HEK293 (cell line): ENCODE measurements around the gene PLEKHG1.

Experiments used
- CTCF ChIA-PET: fragments of 350-600 bp; formaldehyde crosslinking; extraction: SDS; loops from one replicate; lab custom pipeline; 2021; ENCODE audit warnings: antibody characterized with exemption; lab: Yijun Ruan, JAX
- POLR2A ChIA-PET: fragments of 300-600 bp; formaldehyde crosslinking; extraction: SDS; loops from one replicate; lab custom pipeline; 2020; ENCODE audit warnings: antibody characterized with exemption, inconsistent platforms; lab: Yijun Ruan, JAX
- H3K27ac ChIP-seq: fragments of 200-500 bp; sonication (Bioruptor generic); 2 replicates; pipeline ENCODE4 v1.5.1; 2014; ENCODE audit warnings: low read depth, low read length, control low read depth, inconsistent platforms; ENCODE audit errors: extremely low read depth
- H3K36me3 ChIP-seq, 2 experiments: fragments of 200-500 bp in 1 of 2; sonication (Bioruptor generic) in 1 of 2; 1 replicate in 1 of 2; 2 replicates in 1 of 2; pipeline ENCODE4 v1.5.1; 2014 to 2017; ENCODE audit warnings: inconsistent platforms in 2 of 2, low read length in 2 of 2; ENCODE audit not compliant: control insufficient read depth in 2 of 2, insufficient read depth in 1 of 2
- H3K4me1 ChIP-seq: fragments of 200-500 bp; sonication (Bioruptor generic); 2 replicates; pipeline ENCODE4 v1.5.1; 2014; ENCODE audit warnings: mild to moderate bottlenecking, low read length, inconsistent platforms; ENCODE audit not compliant: control insufficient read depth, insufficient read depth
- H3K4me3 ChIP-seq: 2 replicates; pipeline ENCODE4 v1.5.1; 2011; ENCODE audit warnings: low read depth, mild to moderate bottlenecking, control low read depth, low read length, moderate library complexity
- H3K9me3 ChIP-seq: fragments of 200-500 bp; sonication (Bioruptor generic); 2 replicates; pipeline ENCODE4 v1.5.1; 2014; ENCODE audit warnings: low read depth, low read length, inconsistent platforms; ENCODE audit not compliant: control insufficient read depth, insufficient read depth
- BCL11A ChIP-seq: fragments of 450-650 bp; formaldehyde crosslinking; IDR thresholded peaks from 2 replicates; pipeline ENCODE4 v1.5.1; 2016; ENCODE audit warnings: low read depth, missing biosample characterization, missing genetic modification characterization
- KLF1 ChIP-seq: fragments of 450-650 bp; formaldehyde crosslinking; IDR thresholded peaks from 2 replicates; pipeline ENCODE4 v1.5.1; 2016; ENCODE audit warnings: missing biosample characterization, missing genetic modification characterization
- KLF9 ChIP-seq: fragments of 450-650 bp; formaldehyde crosslinking; IDR thresholded peaks from 2 replicates; pipeline ENCODE4 v1.5.1; 2016; ENCODE audit warnings: missing biosample characterization, missing genetic modification characterization, low read depth
- MYNN ChIP-seq: fragments of 450-650 bp; formaldehyde crosslinking; IDR thresholded peaks from 2 replicates; pipeline ENCODE4 v1.5.1; 2016; ENCODE audit warnings: missing biosample characterization, missing genetic modification characterization, borderline replicate concordance
- SP2 ChIP-seq: fragments of 450-650 bp; formaldehyde crosslinking; IDR thresholded peaks from 2 replicates; pipeline ENCODE4 v1.5.1; 2016; ENCODE audit warnings: missing biosample characterization, missing genetic modification characterization
- SP3 ChIP-seq: fragments of 450-650 bp; formaldehyde crosslinking; IDR thresholded peaks from 2 replicates; pipeline ENCODE4 v1.5.1; 2016; ENCODE audit warnings: missing biosample characterization, missing genetic modification characterization
- SP7 ChIP-seq: fragments of 450-650 bp; formaldehyde crosslinking; IDR thresholded peaks from 2 replicates; pipeline ENCODE4 v1.5.1; 2016; ENCODE audit warnings: missing biosample characterization, missing genetic modification characterization
- TCF7L2 ChIP-seq: IDR thresholded peaks from 2 replicates; pipeline ENCODE4 v1.6.1; 2011; ENCODE audit warnings: low read depth, mild to moderate bottlenecking, inconsistent platforms, low read length, moderate library complexity, borderline replicate concordance
- ZBTB17 ChIP-seq: fragments of 450-650 bp; formaldehyde crosslinking; IDR thresholded peaks from 2 replicates; pipeline ENCODE4 v1.5.1; 2016; ENCODE audit warnings: missing biosample characterization, missing genetic modification characterization
- ZNF2 ChIP-seq: fragments of 450-650 bp; formaldehyde crosslinking; IDR thresholded peaks from 2 replicates; pipeline ENCODE4 v1.5.1; 2016; ENCODE audit warnings: missing biosample characterization, missing genetic modification characterization
- ZNF211 ChIP-seq: fragments of 450-650 bp; formaldehyde crosslinking; IDR thresholded peaks from 2 replicates; pipeline ENCODE4 v1.5.1; 2016; ENCODE audit warnings: low read depth, missing biosample characterization, missing genetic modification characterization
- ZNF341 ChIP-seq: fragments of 450-650 bp; formaldehyde crosslinking; IDR thresholded peaks from 2 replicates; pipeline ENCODE4; 2016; ENCODE audit warnings: low read depth, missing biosample characterization, missing genetic modification characterization
- ZNF404 ChIP-seq: fragments of 450-650 bp; formaldehyde crosslinking; IDR thresholded peaks from 2 replicates; pipeline ENCODE4 v1.5.1; 2017; ENCODE audit warnings: missing biosample characterization, missing genetic modification characterization
- ZNF600 ChIP-seq: fragments of 450-650 bp; formaldehyde crosslinking; IDR thresholded peaks from 2 replicates; pipeline ENCODE4 v1.5.1; 2016; ENCODE audit warnings: missing biosample characterization, missing genetic modification characterization
- ZNF621 ChIP-seq: fragments of 450-650 bp; formaldehyde crosslinking; IDR thresholded peaks from 2 replicates; pipeline ENCODE4 v1.5.1; 2017; ENCODE audit warnings: missing biosample characterization, missing genetic modification characterization
- ZNF624 ChIP-seq: fragments of 450-650 bp; formaldehyde crosslinking; IDR thresholded peaks from 2 replicates; pipeline ENCODE4 v1.5.1; 2017; ENCODE audit warnings: missing biosample characterization, missing genetic modification characterization
- ZNF629 ChIP-seq: fragments of 450-650 bp; formaldehyde crosslinking; IDR thresholded peaks from 2 replicates; pipeline ENCODE4 v1.5.1; 2017; ENCODE audit warnings: missing biosample characterization, missing genetic modification characterization
- ZNF677 ChIP-seq: fragments of 450-650 bp; IDR thresholded peaks from 2 replicates; pipeline ENCODE4 v1.5.0; 2018; ENCODE audit warnings: missing biosample characterization, mild to moderate bottlenecking, missing genetic modification characterization, moderate library complexity
- ZNF777 ChIP-seq: fragments of 450-650 bp; formaldehyde crosslinking; IDR thresholded peaks from 2 replicates; pipeline ENCODE4 v1.5.1; 2017; ENCODE audit warnings: missing biosample characterization, missing genetic modification characterization, borderline replicate concordance
- ZNF791 ChIP-seq: fragments of 450-650 bp; formaldehyde crosslinking; IDR thresholded peaks from 2 replicates; pipeline ENCODE4 v1.5.1; 2016; ENCODE audit warnings: missing biosample characterization, missing genetic modification characterization
- ZNF843 ChIP-seq: fragments of 450-650 bp; formaldehyde crosslinking; IDR thresholded peaks from 2 replicates; pipeline ENCODE4 v1.5.1; 2016; ENCODE audit warnings: missing biosample characterization, missing genetic modification characterization
- TF ChIP-seq, protein P1 (sequence below): fragments of 450-650 bp; formaldehyde crosslinking; IDR thresholded peaks from 2 replicates; pipeline ENCODE4 v1.5.1; 2016; ENCODE audit warnings: missing biosample characterization, missing genetic modification characterization
- TF ChIP-seq, protein P2 (sequence below): fragments of 450-650 bp; formaldehyde crosslinking; IDR thresholded peaks from 2 replicates; pipeline ENCODE4 v1.5.1; 2017; ENCODE audit warnings: missing biosample characterization, missing genetic modification characterization
- TF ChIP-seq, protein P3 (sequence below): fragments of 450-650 bp; formaldehyde crosslinking; IDR thresholded peaks from 2 replicates; pipeline ENCODE4 v1.5.1; 2016; ENCODE audit warnings: missing biosample characterization, missing genetic modification characterization
- TF ChIP-seq, protein P4 (sequence below): fragments of 450-650 bp; formaldehyde crosslinking; IDR thresholded peaks from 2 replicates; pipeline ENCODE4 v1.5.1; 2016; ENCODE audit warnings: missing biosample characterization, missing genetic modification characterization
- TF ChIP-seq, protein P5 (sequence below): fragments of 450-650 bp; formaldehyde crosslinking; IDR thresholded peaks from 2 replicates; pipeline ENCODE4 v1.5.1; 2016; ENCODE audit warnings: missing biosample characterization, missing genetic modification characterization

PLEKHG1 gene

DNA sequence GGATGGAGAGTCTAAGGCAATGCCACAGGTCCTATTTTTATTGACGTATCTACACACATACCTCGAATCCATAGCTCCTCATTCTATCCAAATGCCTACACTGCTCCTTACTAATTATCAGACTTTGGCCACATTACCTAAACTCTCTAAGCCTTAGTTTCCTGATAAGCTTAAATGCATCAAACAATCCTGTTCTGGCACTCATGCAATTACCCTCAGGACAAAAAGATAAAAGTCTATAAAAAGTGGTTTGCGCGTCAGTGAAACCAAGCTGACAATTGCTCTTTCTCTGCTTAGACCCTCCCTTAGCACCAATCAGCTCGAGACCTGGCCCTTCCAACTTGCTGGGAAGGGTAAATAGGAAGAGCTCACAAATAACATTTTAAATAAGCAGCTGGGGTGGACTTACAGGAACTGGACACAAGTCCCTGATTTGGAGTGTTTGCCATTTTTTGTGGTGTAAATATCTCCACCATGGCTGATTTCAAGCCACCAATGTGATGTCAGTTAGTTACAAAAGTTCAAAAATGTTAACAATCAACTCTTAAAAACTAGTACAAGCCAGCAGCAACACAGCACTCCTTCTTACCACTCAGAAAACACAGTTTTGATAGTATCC, 7.2 kb upstream of the PLEKHG1 start:
- peaks cover 13% of the 10 kb centered on the region for H3K4me1 ChIP-seq
- no peaks in the 10 kb centered on the region for H3K36me3 ChIP-seq
- no peak overlapping the region for H3K4me3 ChIP-seq
- CTCF ChIA-PET: interaction anchor here (0.6 to 1.8 kb wide), 7 partner anchors 10 to 225 kb away, joined by 3 to 10 read pairs (median 4); no protein-coding TSS in a partner anchor
- H3K27ac ChIP-seq: 0 out of 2 replicates have a peak overlapping the region, but pooled peaks have one; percentile 10
- no peaks in the 10 kb centered on the region for H3K9me3 ChIP-seq
- POLR2A ChIA-PET: interaction anchor here (0.9 to 1.6 kb wide), 2 partner anchors 8 to 11 kb away, joined by 4 to 6 read pairs; no protein-coding TSS in a partner anchor
- no peak for TF ChIP-seq ZNF624 (tag by site-specific recombination)
- TF ChIP-seq ZNF629: peak; percentile 83
- TF ChIP-seq ZNF2: peak; percentile 31; the same call in 1 of the 2 replicates
- TF ChIP-seq SP2 (tag by site-specific recombination): peak; percentile 26; the same call in 1 of the 2 replicates
- TF ChIP-seq ZNF404 (tag by site-specific recombination): no peak
- no peak for TF ChIP-seq KLF1 (tag by site-specific recombination)
- TF ChIP-seq SP7 (tag by site-specific recombination): peak; percentile 81
- no peak for TF ChIP-seq ZNF211 (tag by site-specific recombination)
- no peak for TF ChIP-seq ZNF791 (tag by site-specific recombination)
- TF ChIP-seq ZNF621: no peak
- TF ChIP-seq SP3: peak; percentile 25; the same call in 1 of the 2 replicates
- TF ChIP-seq ZNF677 (tag by site-specific recombination): no peak
- TF ChIP-seq ZNF341 (tag by site-specific recombination): no peak
- TF ChIP-seq BCL11A (tag by site-specific recombination): 0 out of 2 replicates have a peak, but pooled peaks have one; percentile 50
- TF ChIP-seq, protein P1, sequence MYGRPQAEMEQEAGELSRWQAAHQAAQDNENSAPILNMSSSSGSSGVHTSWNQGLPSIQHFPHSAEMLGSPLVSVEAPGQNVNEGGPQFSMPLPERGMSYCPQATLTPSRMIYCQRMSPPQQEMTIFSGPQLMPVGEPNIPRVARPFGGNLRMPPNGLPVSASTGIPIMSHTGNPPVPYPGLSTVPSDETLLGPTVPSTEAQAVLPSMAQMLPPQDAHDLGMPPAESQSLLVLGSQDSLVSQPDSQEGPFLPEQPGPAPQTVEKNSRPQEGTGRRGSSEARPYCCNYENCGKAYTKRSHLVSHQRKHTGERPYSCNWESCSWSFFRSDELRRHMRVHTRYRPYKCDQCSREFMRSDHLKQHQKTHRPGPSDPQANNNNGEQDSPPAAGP (tag by site-specific recombination): peak; percentile 61
- peak; percentile 90; the same call in 1 of the 2 replicates for TF ChIP-seq TCF7L2
- TF ChIP-seq ZNF843: peak; percentile 96
- TF ChIP-seq ZNF600 (tag by site-specific recombination): peak; percentile 79
- no peak for TF ChIP-seq KLF9 (tag by site-specific recombination)
- TF ChIP-seq, protein P2, sequence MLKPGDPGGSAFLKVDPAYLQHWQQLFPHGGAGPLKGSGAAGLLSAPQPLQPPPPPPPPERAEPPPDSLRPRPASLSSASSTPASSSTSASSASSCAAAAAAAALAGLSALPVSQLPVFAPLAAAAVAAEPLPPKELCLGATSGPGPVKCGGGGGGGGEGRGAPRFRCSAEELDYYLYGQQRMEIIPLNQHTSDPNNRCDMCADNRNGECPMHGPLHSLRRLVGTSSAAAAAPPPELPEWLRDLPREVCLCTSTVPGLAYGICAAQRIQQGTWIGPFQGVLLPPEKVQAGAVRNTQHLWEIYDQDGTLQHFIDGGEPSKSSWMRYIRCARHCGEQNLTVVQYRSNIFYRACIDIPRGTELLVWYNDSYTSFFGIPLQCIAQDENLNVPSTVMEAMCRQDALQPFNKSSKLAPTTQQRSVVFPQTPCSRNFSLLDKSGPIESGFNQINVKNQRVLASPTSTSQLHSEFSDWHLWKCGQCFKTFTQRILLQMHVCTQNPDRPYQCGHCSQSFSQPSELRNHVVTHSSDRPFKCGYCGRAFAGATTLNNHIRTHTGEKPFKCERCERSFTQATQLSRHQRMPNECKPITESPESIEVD: peak; percentile 77
- peak; percentile 98 for TF ChIP-seq ZBTB17 (tag by site-specific recombination)
- TF ChIP-seq, protein P3, sequence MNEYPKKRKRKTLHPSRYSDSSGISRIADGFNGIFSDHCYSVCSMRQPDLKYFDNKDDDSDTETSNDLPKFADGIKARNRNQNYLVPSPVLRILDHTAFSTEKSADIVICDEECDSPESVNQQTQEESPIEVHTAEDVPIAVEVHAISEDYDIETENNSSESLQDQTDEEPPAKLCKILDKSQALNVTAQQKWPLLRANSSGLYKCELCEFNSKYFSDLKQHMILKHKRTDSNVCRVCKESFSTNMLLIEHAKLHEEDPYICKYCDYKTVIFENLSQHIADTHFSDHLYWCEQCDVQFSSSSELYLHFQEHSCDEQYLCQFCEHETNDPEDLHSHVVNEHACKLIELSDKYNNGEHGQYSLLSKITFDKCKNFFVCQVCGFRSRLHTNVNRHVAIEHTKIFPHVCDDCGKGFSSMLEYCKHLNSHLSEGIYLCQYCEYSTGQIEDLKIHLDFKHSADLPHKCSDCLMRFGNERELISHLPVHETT (tag by site-specific recombination): 0 out of 2 replicates have a peak, but pooled peaks have one; percentile 47
- TF ChIP-seq MYNN (tag by site-specific recombination): 0 out of 2 replicates have a peak, but pooled peaks have one; percentile 15
- TF ChIP-seq, protein P4, sequence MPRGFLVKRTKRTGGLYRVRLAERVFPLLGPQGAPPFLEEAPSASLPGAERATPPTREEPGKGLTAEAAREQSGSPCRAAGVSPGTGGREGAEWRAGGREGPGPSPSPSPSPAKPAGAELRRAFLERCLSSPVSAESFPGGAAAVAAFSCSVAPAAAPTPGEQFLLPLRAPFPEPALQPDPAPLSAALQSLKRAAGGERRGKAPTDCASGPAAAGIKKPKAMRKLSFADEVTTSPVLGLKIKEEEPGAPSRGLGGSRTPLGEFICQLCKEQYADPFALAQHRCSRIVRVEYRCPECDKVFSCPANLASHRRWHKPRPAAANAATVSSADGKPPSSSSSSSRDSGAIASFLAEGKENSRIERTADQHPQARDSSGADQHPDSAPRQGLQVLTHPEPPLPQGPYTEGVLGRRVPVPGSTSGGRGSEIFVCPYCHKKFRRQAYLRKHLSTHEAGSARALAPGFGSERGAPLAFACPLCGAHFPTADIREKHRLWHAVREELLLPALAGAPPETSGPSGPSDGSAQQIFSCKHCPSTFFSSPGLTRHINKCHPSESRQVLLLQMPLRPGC: peak; percentile 96
- no peak for TF ChIP-seq ZNF777 (tag by site-specific recombination)
- TF ChIP-seq, protein P5, sequence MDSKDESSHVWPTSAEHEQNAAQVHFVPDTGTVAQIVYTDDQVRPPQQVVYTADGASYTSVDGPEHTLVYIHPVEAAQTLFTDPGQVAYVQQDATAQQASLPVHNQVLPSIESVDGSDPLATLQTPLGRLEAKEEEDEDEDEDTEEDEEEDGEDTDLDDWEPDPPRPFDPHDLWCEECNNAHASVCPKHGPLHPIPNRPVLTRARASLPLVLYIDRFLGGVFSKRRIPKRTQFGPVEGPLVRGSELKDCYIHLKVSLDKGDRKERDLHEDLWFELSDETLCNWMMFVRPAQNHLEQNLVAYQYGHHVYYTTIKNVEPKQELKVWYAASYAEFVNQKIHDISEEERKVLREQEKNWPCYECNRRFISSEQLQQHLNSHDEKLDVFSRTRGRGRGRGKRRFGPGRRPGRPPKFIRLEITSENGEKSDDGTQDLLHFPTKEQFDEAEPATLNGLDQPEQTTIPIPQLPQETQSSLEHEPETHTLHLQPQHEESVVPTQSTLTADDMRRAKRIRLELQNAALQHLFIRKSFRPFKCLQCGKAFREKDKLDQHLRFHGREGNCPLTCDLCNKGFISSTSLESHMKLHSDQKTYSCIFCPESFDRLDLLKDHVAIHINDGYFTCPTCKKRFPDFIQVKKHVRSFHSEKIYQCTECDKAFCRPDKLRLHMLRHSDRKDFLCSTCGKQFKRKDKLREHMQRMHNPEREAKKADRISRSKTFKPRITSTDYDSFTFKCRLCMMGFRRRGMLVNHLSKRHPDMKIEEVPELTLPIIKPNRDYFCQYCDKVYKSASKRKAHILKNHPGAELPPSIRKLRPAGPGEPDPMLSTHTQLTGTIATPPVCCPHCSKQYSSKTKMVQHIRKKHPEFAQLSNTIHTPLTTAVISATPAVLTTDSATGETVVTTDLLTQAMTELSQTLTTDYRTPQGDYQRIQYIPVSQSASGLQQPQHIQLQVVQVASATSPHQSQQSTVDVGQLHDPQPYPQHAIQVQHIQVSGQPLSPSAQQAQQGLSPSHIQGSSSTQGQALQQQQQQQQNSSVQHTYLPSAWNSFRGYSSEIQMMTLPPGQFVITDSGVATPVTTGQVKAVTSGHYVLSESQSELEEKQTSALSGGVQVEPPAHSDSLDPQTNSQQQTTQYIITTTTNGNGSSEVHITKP (tag by site-specific recombination): peak; percentile 90
